DOHH2 (cell line): Measurements from ENCODE around the gene DCAF17.

Experiments
- EZH2phosphoT487 ChIP-seq: fragments of 200-600 bp; sonication (generic); IDR thresholded peaks from 2 replicates; pipeline ENCODE4 v1.6.1; 2017; ENCODE audit warnings: borderline replicate concordance, mild to moderate bottlenecking, antibody characterized with exemption, low read length, moderate library complexity, mixed read lengths
- TF ChIP-seq, protein P1 (sequence below): fragments of 200-600 bp; sonication (generic); IDR thresholded peaks from one replicate; pipeline ENCODE4 v1.5.1; 2014; ENCODE audit warnings: antibody characterized with exemption, mild to moderate bottlenecking, low read depth, low read length; ENCODE audit not compliant: poor library complexity, severe bottlenecking

DNA sequence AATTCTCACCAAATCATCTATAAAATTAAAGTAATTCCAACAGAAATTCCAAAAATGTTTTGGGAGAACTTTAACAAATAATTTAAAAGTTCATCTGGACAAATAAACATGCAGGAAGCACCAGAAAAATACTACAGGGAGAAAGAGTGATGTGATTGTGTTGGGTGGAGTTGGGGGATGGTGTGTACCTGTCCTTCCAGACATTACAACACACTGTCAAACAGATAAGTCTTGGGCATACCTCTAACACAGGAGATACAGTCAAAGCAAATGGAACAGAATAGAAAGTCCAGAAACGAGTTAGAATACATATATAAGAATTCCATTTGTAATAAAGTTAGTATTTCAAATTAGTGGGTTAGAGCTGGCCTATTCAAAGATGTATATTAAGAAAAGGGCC lies 22.8 kb upstream of the DCAF17 start:
- TF ChIP-seq, protein P1, sequence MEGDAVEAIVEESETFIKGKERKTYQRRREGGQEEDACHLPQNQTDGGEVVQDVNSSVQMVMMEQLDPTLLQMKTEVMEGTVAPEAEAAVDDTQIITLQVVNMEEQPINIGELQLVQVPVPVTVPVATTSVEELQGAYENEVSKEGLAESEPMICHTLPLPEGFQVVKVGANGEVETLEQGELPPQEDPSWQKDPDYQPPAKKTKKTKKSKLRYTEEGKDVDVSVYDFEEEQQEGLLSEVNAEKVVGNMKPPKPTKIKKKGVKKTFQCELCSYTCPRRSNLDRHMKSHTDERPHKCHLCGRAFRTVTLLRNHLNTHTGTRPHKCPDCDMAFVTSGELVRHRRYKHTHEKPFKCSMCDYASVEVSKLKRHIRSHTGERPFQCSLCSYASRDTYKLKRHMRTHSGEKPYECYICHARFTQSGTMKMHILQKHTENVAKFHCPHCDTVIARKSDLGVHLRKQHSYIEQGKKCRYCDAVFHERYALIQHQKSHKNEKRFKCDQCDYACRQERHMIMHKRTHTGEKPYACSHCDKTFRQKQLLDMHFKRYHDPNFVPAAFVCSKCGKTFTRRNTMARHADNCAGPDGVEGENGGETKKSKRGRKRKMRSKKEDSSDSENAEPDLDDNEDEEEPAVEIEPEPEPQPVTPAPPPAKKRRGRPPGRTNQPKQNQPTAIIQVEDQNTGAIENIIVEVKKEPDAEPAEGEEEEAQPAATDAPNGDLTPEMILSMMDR, result no peak
- no peak for TF ChIP-seq EZH2phosphoT487
